GM12878 (cell line): Measurements from ENCODE around the gene SVIL.

Source experiments
- EZH2 ChIP-seq: IDR thresholded peaks from 2 replicates; pipeline ENCODE4 v1.6.1; 2012; ENCODE audit warnings: low read depth, mild to moderate bottlenecking, control low read depth, inconsistent platforms, low read length, borderline replicate concordance; ENCODE audit not compliant: control insufficient read depth
- RAD21 ChIP-seq: IDR thresholded peaks from 2 replicates; pipeline ENCODE4 v1.6.1; 2011; ENCODE audit warnings: mild to moderate bottlenecking, low read depth, low read length, moderate library complexity; ENCODE audit not compliant: insufficient read depth
- SMC3 ChIP-seq: IDR thresholded peaks from 2 replicates; pipeline ENCODE4 v1.6.1; 2011; ENCODE audit warnings: low read length, improper control_type of control experiment, borderline replicate concordance
- SREBF2 ChIP-seq: IDR thresholded peaks from 2 replicates; pipeline ENCODE4 v1.6.1; 2012; ENCODE audit warnings: mild to moderate bottlenecking, low read length
- TARDBP ChIP-seq: IDR thresholded peaks from 2 replicates; pipeline ENCODE4 v1.6.1; 2016; ENCODE audit warnings: borderline replicate concordance
- TF ChIP-seq, protein P1 (sequence below), 3 experiments: IDR thresholded peaks in 2 of 3; conservative IDR thresholded peaks in 1 of 3; 2 replicates each; pipeline ENCODE4 v1.5.1; 2011; ENCODE audit warnings: low read depth in 3 of 3, low read length in 3 of 3, mild to moderate bottlenecking in 3 of 3, control low read depth in 2 of 3, moderate library complexity in 2 of 3, inconsistent platforms in 1 of 3, mixed read lengths in 1 of 3; ENCODE audit not compliant: control insufficient read depth in 2 of 3, insufficient read depth in 1 of 3; ENCODE audit errors: extremely low read depth in 1 of 3
- TF ChIP-seq, protein P2 (sequence below): fragments of 450-650 bp; formaldehyde crosslinking; IDR thresholded peaks from 2 replicates; pipeline ENCODE4 v1.4.0; 2020; ENCODE audit warnings: mild to moderate bottlenecking, moderate library complexity

DNA sequence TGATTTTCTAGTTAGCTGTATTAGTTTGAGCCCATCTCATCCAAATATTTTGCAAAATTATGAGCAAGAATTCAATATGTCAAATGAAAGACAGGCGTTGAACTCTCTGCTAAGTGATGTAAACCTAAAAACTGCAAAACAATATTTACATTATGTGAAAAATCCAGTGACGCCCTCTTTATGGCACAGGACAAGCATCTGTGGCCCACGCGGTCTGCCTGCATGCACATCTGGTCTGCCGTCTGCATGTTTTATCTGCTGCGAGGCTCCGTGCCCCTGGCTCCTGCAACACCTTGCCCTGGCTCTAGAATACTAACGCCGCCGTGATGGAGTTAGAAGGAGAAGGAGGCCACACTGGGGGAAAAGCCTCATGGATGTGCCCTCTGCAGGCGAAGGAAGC, 142.0 kb downstream of the SVIL start:
- TF ChIP-seq EZH2 (no peak), SREBF2 (no peak), RAD21 (no peak), SMC3 (no peak), TARDBP (no peak)
- TF ChIP-seq, protein P1, sequence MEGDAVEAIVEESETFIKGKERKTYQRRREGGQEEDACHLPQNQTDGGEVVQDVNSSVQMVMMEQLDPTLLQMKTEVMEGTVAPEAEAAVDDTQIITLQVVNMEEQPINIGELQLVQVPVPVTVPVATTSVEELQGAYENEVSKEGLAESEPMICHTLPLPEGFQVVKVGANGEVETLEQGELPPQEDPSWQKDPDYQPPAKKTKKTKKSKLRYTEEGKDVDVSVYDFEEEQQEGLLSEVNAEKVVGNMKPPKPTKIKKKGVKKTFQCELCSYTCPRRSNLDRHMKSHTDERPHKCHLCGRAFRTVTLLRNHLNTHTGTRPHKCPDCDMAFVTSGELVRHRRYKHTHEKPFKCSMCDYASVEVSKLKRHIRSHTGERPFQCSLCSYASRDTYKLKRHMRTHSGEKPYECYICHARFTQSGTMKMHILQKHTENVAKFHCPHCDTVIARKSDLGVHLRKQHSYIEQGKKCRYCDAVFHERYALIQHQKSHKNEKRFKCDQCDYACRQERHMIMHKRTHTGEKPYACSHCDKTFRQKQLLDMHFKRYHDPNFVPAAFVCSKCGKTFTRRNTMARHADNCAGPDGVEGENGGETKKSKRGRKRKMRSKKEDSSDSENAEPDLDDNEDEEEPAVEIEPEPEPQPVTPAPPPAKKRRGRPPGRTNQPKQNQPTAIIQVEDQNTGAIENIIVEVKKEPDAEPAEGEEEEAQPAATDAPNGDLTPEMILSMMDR (IDR thresholded peaks at IDR 0.05 in 2 of 3, conservative IDR thresholded peaks at IDR 0.05 in 1 of 3; ENCODE audit: control insufficient read depth in 2 of 3, extremely low read depth in 1 of 3, insufficient read depth in 1 of 3, low read depth in 3 of 3, low read length in 3 of 3), result no peak
- TF ChIP-seq, protein P2, sequence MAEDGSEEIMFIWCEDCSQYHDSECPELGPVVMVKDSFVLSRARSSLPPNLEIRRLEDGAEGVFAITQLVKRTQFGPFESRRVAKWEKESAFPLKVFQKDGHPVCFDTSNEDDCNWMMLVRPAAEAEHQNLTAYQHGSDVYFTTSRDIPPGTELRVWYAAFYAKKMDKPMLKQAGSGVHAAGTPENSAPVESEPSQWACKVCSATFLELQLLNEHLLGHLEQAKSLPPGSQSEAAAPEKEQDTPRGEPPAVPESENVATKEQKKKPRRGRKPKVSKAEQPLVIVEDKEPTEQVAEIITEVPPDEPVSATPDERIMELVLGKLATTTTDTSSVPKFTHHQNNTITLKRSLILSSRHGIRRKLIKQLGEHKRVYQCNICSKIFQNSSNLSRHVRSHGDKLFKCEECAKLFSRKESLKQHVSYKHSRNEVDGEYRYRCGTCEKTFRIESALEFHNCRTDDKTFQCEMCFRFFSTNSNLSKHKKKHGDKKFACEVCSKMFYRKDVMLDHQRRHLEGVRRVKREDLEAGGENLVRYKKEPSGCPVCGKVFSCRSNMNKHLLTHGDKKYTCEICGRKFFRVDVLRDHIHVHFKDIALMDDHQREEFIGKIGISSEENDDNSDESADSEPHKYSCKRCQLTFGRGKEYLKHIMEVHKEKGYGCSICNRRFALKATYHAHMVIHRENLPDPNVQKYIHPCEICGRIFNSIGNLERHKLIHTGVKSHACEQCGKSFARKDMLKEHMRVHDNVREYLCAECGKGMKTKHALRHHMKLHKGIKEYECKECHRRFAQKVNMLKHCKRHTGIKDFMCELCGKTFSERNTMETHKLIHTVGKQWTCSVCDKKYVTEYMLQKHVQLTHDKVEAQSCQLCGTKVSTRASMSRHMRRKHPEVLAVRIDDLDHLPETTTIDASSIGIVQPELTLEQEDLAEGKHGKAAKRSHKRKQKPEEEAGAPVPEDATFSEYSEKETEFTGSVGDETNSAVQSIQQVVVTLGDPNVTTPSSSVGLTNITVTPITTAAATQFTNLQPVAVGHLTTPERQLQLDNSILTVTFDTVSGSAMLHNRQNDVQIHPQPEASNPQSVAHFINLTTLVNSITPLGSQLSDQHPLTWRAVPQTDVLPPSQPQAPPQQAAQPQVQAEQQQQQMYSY (CRISPR knock-in tag), result no peak
